Measurements from ENCODE around the gene SYT8. TPM values are rescaled to one million over a fixed set of nuclear protein-coding genes. Genes with fewer than 3 reads are reported as not detected.
"Not testable (repeated sequence)": the region's sequence is repeated elsewhere in the genome, so short reads cannot be mapped to it uniquely, and the experiment has no call there.

SYT8 gene
- total RNA-seq, 3 donors from 2014 or later (not counting 1 experiment from before 2014, with no cell fraction given), result not detected

DNA sequence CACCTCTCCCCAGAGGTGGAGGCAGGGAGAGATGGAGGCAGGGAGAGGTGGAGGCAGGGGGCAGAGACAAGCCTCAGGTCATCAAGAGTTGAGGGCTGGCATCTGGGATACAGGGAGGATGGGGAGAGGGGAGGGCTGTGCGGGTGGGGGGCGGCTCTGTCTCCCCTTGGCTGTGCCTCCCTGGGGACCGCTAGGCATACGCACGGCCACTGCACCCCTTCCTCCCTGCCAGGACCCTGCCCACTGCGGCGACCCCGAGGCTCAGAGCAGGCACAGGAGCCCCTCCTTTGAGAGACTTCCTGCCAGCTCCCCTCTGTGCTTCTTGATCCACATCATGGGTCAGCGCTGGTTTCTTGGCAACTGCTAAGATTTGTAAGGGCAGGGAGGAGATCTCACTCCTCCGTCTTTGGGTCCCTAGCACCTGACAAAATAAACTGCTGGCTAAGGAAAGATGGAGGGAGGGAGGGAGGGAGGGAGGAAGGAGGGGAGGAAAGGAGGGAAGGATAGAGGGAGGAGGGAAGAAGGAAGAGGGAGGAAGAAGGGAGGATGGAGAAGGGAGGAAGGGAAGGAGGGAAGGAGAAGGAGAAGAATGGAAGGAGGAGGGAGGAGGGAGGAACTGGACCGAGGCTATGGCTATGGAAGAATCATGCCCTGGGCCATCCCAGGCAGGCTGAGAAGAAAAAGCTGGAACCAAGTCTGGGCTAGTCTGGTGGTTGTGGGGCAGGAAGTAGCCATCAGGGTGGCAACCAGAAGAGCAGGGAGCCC is 38.4 kb downstream of the SYT8 start:
- Histone ChIP-seq H3K4me1 (ENCODE audit: control insufficient read depth, insufficient read depth, low read length) (peaks cover 94% of the 10 kb centered on the region), H3K27ac (ENCODE audit: low read length) (no peak overlapping the region), H3K36me3 (ENCODE audit: control insufficient read depth, insufficient read depth, low read length) (peaks cover 9% of the 10 kb centered on the region), H3K27me3 (ENCODE audit: control insufficient read depth, insufficient read depth, low read length) (no peaks in the 10 kb centered on the region), H3K9me3 (ENCODE audit: control insufficient read depth, insufficient read depth, low read length) (no peaks in the 10 kb centered on the region), H3K4me3 (ENCODE audit: low read length) (no peak overlapping the region)
- H3K9me3 Mint-ChIP-seq, result no peaks in the 10 kb centered on the region
- peak overlapping the region; percentile 82 to 88 for H3K27ac Mint-ChIP-seq
- 68% methylated on average over 11 of the region's 11 CpGs for WGBS (ENCODE audit: insufficient coverage)
- TF ChIP-seq, protein P1, sequence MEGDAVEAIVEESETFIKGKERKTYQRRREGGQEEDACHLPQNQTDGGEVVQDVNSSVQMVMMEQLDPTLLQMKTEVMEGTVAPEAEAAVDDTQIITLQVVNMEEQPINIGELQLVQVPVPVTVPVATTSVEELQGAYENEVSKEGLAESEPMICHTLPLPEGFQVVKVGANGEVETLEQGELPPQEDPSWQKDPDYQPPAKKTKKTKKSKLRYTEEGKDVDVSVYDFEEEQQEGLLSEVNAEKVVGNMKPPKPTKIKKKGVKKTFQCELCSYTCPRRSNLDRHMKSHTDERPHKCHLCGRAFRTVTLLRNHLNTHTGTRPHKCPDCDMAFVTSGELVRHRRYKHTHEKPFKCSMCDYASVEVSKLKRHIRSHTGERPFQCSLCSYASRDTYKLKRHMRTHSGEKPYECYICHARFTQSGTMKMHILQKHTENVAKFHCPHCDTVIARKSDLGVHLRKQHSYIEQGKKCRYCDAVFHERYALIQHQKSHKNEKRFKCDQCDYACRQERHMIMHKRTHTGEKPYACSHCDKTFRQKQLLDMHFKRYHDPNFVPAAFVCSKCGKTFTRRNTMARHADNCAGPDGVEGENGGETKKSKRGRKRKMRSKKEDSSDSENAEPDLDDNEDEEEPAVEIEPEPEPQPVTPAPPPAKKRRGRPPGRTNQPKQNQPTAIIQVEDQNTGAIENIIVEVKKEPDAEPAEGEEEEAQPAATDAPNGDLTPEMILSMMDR (IDR thresholded peaks at IDR 0.05), result no peak
- ATAC-seq (no peak), DNase-seq (no peak)
- H3K36me3 Mint-ChIP-seq, result no peaks in the 10 kb centered on the region
- H3K27me3 Mint-ChIP-seq (ENCODE audit: low read depth in 2 of 2), result no peaks in the 10 kb centered on the region
- intact Hi-C loops (cut with micrococcal nuclease), result no loop called here
- peak overlapping the region; percentile 40 for H3K4me3 Mint-ChIP-seq
- peaks cover 47 to 82% of the 10 kb centered on the region in 2 donors for H3K4me1 Mint-ChIP-seq

DNA sequence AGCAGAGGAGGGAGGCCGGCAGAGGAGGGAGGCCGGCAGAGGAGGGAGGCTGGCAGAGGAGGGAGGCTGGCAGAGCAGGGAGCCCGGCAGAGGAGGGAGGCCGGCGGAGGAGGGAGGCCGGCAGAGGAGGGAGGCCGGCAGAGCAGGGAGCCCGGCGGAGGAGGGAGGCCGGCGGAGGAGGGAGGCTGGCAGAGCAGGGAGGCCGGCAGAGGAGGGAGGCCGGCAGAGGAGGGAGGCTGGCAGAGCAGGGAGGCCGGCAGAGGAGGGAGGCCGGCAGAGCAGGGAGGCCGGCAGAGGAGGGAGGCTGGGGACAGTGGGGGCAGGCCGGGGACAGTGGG is 39.0 kb downstream of the SYT8 start:
- peaks cover 43 to 82% of the 10 kb centered on the region in 2 donors for H3K4me1 Mint-ChIP-seq
- H3K9me3 ChIP-seq (ENCODE audit: control insufficient read depth, insufficient read depth, low read length); DNase-seq; H3K27me3 ChIP-seq (ENCODE audit: control insufficient read depth, insufficient read depth, low read length); H3K36me3 Mint-ChIP-seq; H3K4me3 ChIP-seq (ENCODE audit: low read length); ATAC-seq; H3K27me3 Mint-ChIP-seq (ENCODE audit: low read depth in 2 of 2); intact Hi-C loops (cut with micrococcal nuclease); H3K9me3 Mint-ChIP-seq; H3K36me3 ChIP-seq (ENCODE audit: control insufficient read depth, insufficient read depth, low read length); H3K27ac ChIP-seq (ENCODE audit: low read length): not testable (repeated sequence)
- H3K27ac Mint-ChIP-seq, result peak overlapping the region; percentile 82 to 88
- peaks cover 94% of the 10 kb centered on the region for H3K4me1 ChIP-seq (ENCODE audit: control insufficient read depth, insufficient read depth, low read length)
- 81% methylated on average over 15 of the region's 17 CpGs for WGBS (ENCODE audit: insufficient coverage)
- H3K4me3 Mint-ChIP-seq, result peak overlapping the region; percentile 40

DNA sequence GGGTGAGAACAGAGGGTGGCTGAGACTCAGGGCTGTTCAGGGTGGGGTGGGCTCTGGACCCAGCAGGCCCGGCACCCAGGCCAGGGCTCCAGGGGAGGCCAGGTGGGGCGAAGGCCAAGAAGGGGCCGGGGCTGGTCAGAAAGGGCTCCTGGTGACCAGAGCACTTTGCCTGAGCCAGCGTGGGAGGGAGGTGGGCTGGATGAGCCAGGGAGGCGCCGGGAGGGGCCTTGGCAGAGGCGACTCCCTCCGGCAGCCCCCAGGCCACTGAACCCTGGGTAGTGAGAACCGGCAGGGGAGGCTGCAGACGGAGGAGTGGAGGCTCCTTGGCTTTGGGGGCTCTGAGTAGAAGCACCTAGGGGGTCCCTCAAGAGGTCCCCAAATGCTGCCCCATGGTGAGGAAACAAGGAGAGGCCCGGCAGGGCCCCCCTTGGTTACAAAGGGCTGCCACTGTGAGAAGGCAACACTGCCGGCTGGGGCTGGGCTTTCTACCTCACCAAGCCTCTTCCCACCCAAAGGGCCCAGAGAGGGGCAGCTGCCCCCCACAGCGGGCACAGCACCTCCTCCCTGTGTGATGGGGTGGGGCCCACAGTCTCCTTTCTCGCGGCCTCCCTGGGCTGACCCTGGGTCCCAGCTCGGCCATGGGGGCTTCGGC is 39.8 kb downstream of the SYT8 start:
- H3K9me3 ChIP-seq (ENCODE audit: control insufficient read depth, insufficient read depth, low read length); H3K9me3 Mint-ChIP-seq; intact Hi-C loops (cut with micrococcal nuclease); H3K27me3 Mint-ChIP-seq (ENCODE audit: low read depth in 2 of 2); H3K27ac ChIP-seq (ENCODE audit: low read length); H3K27me3 ChIP-seq (ENCODE audit: control insufficient read depth, insufficient read depth, low read length); H3K36me3 Mint-ChIP-seq; H3K4me3 ChIP-seq (ENCODE audit: low read length); H3K36me3 ChIP-seq (ENCODE audit: control insufficient read depth, insufficient read depth, low read length); DNase-seq; ATAC-seq: not testable (repeated sequence)
- Mint-ChIP-seq H3K27ac (peak overlapping the region in 1 of 2 donors; percentile 45), H3K4me3 (peak overlapping the region; percentile 9), H3K4me1 (peaks cover 35 to 74% of the 10 kb centered on the region in 2 donors)
- peaks cover 92% of the 10 kb centered on the region for H3K4me1 ChIP-seq (ENCODE audit: control insufficient read depth, insufficient read depth, low read length)
- 88% methylated on average over 17 of the region's 17 CpGs for WGBS (ENCODE audit: insufficient coverage)

GRCh38 chr11:1875093-1875850 is 40.5 kb downstream of the SYT8 start:
- Mint-ChIP-seq H3K4me1 (peaks cover 32 to 73% of the 10 kb centered on the region in 2 donors), H3K27me3 (ENCODE audit: low read depth in 2 of 2) (no peaks in the 10 kb centered on the region), H3K4me3 (peak overlapping the region; percentile 71), H3K27ac (peak overlapping the region; percentile 45 to 64), H3K36me3 (no peaks in the 10 kb centered on the region), H3K9me3 (no peaks in the 10 kb centered on the region)
- Histone ChIP-seq H3K36me3 (ENCODE audit: control insufficient read depth, insufficient read depth, low read length) (peaks cover 12% of the 10 kb centered on the region), H3K9me3 (ENCODE audit: control insufficient read depth, insufficient read depth, low read length) (no peaks in the 10 kb centered on the region), H3K4me3 (ENCODE audit: low read length) (no peak overlapping the region), H3K27ac (ENCODE audit: low read length) (no peak overlapping the region), H3K4me1 (ENCODE audit: control insufficient read depth, insufficient read depth, low read length) (peaks cover 92% of the 10 kb centered on the region), H3K27me3 (ENCODE audit: control insufficient read depth, insufficient read depth, low read length) (no peaks in the 10 kb centered on the region)
- ATAC-seq (no peak), DNase-seq (no peak)
- TF ChIP-seq, protein P1 (IDR thresholded peaks at IDR 0.05), result no peak
- 74% methylated on average over 28 of the region's 28 CpGs for WGBS (ENCODE audit: insufficient coverage)
- intact Hi-C loops (cut with micrococcal nuclease), result no loop called here

DNA sequence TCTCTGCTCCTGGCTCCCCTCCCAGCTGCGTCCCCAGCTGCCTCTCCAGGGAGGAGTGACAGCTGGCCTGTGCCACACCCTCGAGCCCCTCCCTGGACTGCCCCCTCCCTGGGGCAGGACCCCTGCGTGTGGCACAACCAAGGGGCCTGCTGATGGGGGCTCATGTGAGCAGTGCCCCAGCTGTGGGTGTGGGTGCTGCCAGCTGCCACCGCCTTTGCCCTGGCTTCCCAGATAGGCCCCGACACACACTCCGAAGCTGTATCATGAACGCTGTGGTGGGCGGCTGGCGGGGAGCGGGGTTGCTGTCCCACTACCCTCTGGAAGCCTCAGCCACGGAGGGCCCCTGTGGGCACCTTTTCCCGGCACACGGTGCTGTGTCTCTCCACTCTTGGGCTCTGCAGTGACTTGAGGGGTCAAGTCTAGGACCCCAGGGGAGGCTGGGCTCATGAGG is 41.1 kb downstream of the SYT8 start:
- H3K4me3 ChIP-seq (ENCODE audit: low read length); intact Hi-C loops (cut with micrococcal nuclease); H3K36me3 Mint-ChIP-seq; H3K27ac ChIP-seq (ENCODE audit: low read length); H3K27me3 ChIP-seq (ENCODE audit: control insufficient read depth, insufficient read depth, low read length); H3K27me3 Mint-ChIP-seq (ENCODE audit: low read depth in 2 of 2); DNase-seq; H3K4me3 Mint-ChIP-seq; H3K9me3 Mint-ChIP-seq; ATAC-seq; H3K9me3 ChIP-seq (ENCODE audit: control insufficient read depth, insufficient read depth, low read length): not testable (repeated sequence)
- 87% methylated on average over 13 of the region's 13 CpGs for WGBS (ENCODE audit: insufficient coverage)
- peaks cover 92% of the 10 kb centered on the region for H3K4me1 ChIP-seq (ENCODE audit: control insufficient read depth, insufficient read depth, low read length)
- peak overlapping the region; percentile 29 to 42 for H3K27ac Mint-ChIP-seq
- H3K4me1 Mint-ChIP-seq, result peaks cover 30 to 73% of the 10 kb centered on the region in 2 donors
- H3K36me3 ChIP-seq (ENCODE audit: control insufficient read depth, insufficient read depth, low read length), result peaks cover 16% of the 10 kb centered on the region

Measured in natural killer cell (primary cell).